ENCODE results near the gene NOP16.

DNA sequence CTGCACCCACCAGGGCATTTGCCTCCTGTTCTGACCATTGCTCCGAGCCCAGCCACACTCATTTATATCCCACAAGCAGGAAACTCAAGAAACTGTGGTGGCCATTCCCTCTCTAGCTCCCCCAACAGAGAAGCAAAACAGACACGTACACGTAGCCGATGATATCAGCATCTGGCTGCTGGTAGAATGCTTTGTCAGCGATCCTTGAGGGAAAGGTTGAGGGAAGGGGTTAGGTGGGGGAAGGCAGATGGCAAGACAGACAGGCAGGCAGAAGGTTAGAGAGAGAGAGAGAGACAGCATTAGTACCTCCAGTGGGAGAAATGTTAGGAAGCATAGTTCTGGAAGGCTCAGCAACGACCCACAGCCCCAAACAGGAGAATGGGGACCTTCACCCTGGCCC lies 7.9 kb upstream of the NOP16 start:
- TF ChIP-seq, protein P1, sequence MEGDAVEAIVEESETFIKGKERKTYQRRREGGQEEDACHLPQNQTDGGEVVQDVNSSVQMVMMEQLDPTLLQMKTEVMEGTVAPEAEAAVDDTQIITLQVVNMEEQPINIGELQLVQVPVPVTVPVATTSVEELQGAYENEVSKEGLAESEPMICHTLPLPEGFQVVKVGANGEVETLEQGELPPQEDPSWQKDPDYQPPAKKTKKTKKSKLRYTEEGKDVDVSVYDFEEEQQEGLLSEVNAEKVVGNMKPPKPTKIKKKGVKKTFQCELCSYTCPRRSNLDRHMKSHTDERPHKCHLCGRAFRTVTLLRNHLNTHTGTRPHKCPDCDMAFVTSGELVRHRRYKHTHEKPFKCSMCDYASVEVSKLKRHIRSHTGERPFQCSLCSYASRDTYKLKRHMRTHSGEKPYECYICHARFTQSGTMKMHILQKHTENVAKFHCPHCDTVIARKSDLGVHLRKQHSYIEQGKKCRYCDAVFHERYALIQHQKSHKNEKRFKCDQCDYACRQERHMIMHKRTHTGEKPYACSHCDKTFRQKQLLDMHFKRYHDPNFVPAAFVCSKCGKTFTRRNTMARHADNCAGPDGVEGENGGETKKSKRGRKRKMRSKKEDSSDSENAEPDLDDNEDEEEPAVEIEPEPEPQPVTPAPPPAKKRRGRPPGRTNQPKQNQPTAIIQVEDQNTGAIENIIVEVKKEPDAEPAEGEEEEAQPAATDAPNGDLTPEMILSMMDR (IDR thresholded peaks at IDR 0.05): no peak
- TF ChIP-seq EP300 (IDR thresholded peaks at IDR 0.05) (no peak), POLR2A (IDR thresholded peaks at IDR 0.05) (no peak), POLR2AphosphoS5 (IDR thresholded peaks at IDR 0.05) (no peak)
